K562 (cell line): ENCODE measurements around the gene HSD17B1. TPM values are rescaled to one million over a fixed set of nuclear protein-coding genes. Genes with fewer than 3 reads are reported as not detected.

Source experiments
- C11orf30 ChIP-seq: fragments of 450-650 bp; IDR thresholded peaks from 2 replicates; pipeline ENCODE4 v1.6.1; 2016; ENCODE audit warnings: low read depth, mild to moderate bottlenecking
- ERF ChIP-seq: fragments of 450-650 bp; formaldehyde crosslinking; IDR thresholded peaks from 2 replicates; pipeline ENCODE4 v1.4.0; 2020; ENCODE audit warnings: mild to moderate bottlenecking, mixed read lengths
- MAX ChIP-seq: sonication (generic); formaldehyde crosslinking; IDR thresholded peaks from 2 replicates; pipeline ENCODE4 v1.9.0; 2022; ENCODE audit warnings: mild to moderate bottlenecking, missing genetic modification reagents
- NR4A1 ChIP-seq, 2 experiments: fragments of 250-450 bp in 1 of 2; fragments of 450-650 bp in 1 of 2; sonication (Bioruptor Pico) in 1 of 2; IDR thresholded peaks; 2 replicates each; pipeline versions ENCODE4 v1.4.0 to v1.6.1; 2016 to 2020; ENCODE audit warnings: mild to moderate bottlenecking in 2 of 2, missing compliant biosample characterization in 1 of 2, missing genetic modification characterization in 1 of 2, moderate library complexity in 1 of 2
- POU5F1 ChIP-seq: fragments of 150-350 bp; IDR thresholded peaks from 2 replicates; pipeline ENCODE4 v1.6.1; 2014; ENCODE audit warnings: borderline replicate concordance, low read length, low read depth, mild to moderate bottlenecking; ENCODE audit not compliant: partially characterized antibody
- REST ChIP-seq, 2 experiments: fragments of 450-650 bp; formaldehyde crosslinking in 1 of 2; IDR thresholded peaks; 2 replicates each; pipeline versions ENCODE4 v1.4.0 to v1.6.1; 2014 to 2020; ENCODE audit warnings: mild to moderate bottlenecking in 2 of 2, borderline replicate concordance in 1 of 2, low read depth in 1 of 2
- TFAP4 ChIP-seq: sonication (generic); formaldehyde crosslinking; IDR thresholded peaks from 2 replicates; pipeline ENCODE4 v1.8.0; 2022; ENCODE audit warnings: missing genetic modification reagents, mild to moderate bottlenecking, moderate library complexity, borderline replicate concordance
- ZBTB8A ChIP-seq: fragments of 450-650 bp; IDR thresholded peaks from 2 replicates; pipeline ENCODE4 v1.6.1; 2018; ENCODE audit warnings: mild to moderate bottlenecking, moderate library complexity; ENCODE audit not compliant: partially characterized antibody
- polyA plus RNA-seq, 8 experiments: library from polyadenylated mRNA; depleted of rRNA in 4 of 8; stranded (reverse) in 5 of 8; unstranded in 3 of 8; fragments of >200 nt; fragmentation: Nextera tagmentation in 2 of 8; fragmentation: Illumina TruSeq in 1 of 8; extraction: Ambion mirVana in 2 of 8; extraction: Trizol in 1 of 8; gene quantifications; 2 replicates each; pipeline versions ENCODE4 v1.2.1 to v1.2.3, GENCODE V29; 2011 to 2014; ENCODE audit warnings: inconsistent platforms in 1 of 8, missing spikeins in 1 of 8
- total RNA-seq, 7 experiments: library from RNA; depleted of rRNA in 6 of 7; stranded (reverse); fragments of >200 nt in 6 of 7; fragmentation: Illumina TruSeq in 2 of 7; extraction: Trizol in 2 of 7; gene quantifications; 2 replicates each; pipeline versions ENCODE4 v1.2.1 to v1.2.3, GENCODE V29; 2011 to 2021; ENCODE audit warnings: low replicate concordance in 1 of 7

Gene HSD17B1
- total and polyA plus RNA-seq, 9 of the 15 experiments (the other 6 are each of a cell fraction or from before 2014, with no cell fraction given), result 0.55 to 21.1 (median 3.6) TPM

GRCh38 chr17:42541041-42541833 lies 11.5 kb upstream of the HSD17B1 start (continued):
- TF ChIP-seq NR4A1 (CRISPR knock-in tag; IDR thresholded peaks at IDR 0.05) (no peak), NR4A1 (tag; IDR thresholded peaks at IDR 0.05) (no peak), ZBTB8A (no peak), MAX (peak; percentile 22; the same call in 1 of the 2 replicates), REST (IDR thresholded peaks at IDR 0.05; ENCODE audit: borderline replicate concordance) (no peak), REST (CRISPR knock-in tag; IDR thresholded peaks at IDR 0.05; ENCODE audit: low read depth) (no peak), C11orf30 (no peak), POU5F1 (no peak), ERF (CRISPR knock-in tag) (no peak), TFAP4 (no peak)
